H4 (cell line): ENCODE measurements around the gene TSEN15. TPM values are rescaled to one million over a fixed set of nuclear protein-coding genes. Genes with fewer than 3 reads are reported as not detected.
"Not testable (repeated sequence)": the region's sequence is repeated elsewhere in the genome, so short reads cannot be mapped to it uniquely, and the experiment has no call there.

Source experiments
- DNase-seq: peaks from one replicate; pipeline ENCODE4 v3.0.0-alpha.2; 2015; ENCODE audit warnings: low spot score
- total RNA-seq: library from RNA; depleted of rRNA; stranded (reverse); fragments of >200 nt; shearing (Covaris generic); gene quantifications from 2 replicates; pipeline ENCODE4 v1.2.3, GENCODE V29; 2014

Gene TSEN15
- total RNA-seq, 1 experiment from 2014 or later, result 80.7 TPM

- DNase-seq, result no peak
These were observed 20.0 kb upstream of the TSEN15 start for GRCh38 chr1:184031409-184032107.

- DNase-seq, result no peak
These were observed 19.1 kb upstream of the TSEN15 start for GRCh38 chr1:184032306-184032929.

GRCh38 chr1:184032930-184033418, 18.6 kb upstream of the TSEN15 start:
- no peak for DNase-seq

- no peak for DNase-seq
These were observed 17.8 kb upstream of the TSEN15 start for GRCh38 chr1:184033711-184034167.

GRCh38 chr1:184034761-184035379, 16.7 kb upstream of the TSEN15 start:
- no peak for DNase-seq

GRCh38 chr1:184035719-184036516, 15.6 kb upstream of the TSEN15 start:
- no peak for DNase-seq

GRCh38 chr1:184036517-184036949, 15.0 kb upstream of the TSEN15 start:
- no peak for DNase-seq

GRCh38 chr1:184037849-184038591, 13.5 kb upstream of the TSEN15 start:
- DNase-seq, result no peak

- no peak for DNase-seq
These were observed 12.4 kb upstream of the TSEN15 start for GRCh38 chr1:184039126-184039525.

- no peak for DNase-seq
These were observed 9.8 kb upstream of the TSEN15 start for GRCh38 chr1:184041731-184042130.

- DNase-seq, result not testable (repeated sequence)
These were observed 8.2 kb upstream of the TSEN15 start for GRCh38 chr1:184043315-184043714.

GRCh38 chr1:184044603-184045376, 6.7 kb upstream of the TSEN15 start:
- no peak for DNase-seq

GRCh38 chr1:184047541-184047940, 4.0 kb upstream of the TSEN15 start:
- DNase-seq, result not testable (repeated sequence)

GRCh38 chr1:184048561-184049240, 2.8 kb upstream of the TSEN15 start:
- DNase-seq, result no peak

GRCh38 chr1:184049291-184049690, 2.2 kb upstream of the TSEN15 start:
- DNase-seq, result no peak

GRCh38 chr1:184049836-184050468, 1.6 kb upstream of the TSEN15 start:
- no peak for DNase-seq

GRCh38 chr1:184050636-184051035, 894 bp upstream of the TSEN15 start:
- DNase-seq, result no peak

- no peak for DNase-seq
These were observed 419 bp upstream of the TSEN15 start for GRCh38 chr1:184051138-184051484.

GRCh38 chr1:184052194-184052559, 647 bp downstream of the TSEN15 start:
- no peak for DNase-seq

- no peak for DNase-seq
These were observed 1.2 kb downstream of the TSEN15 start for GRCh38 chr1:184052750-184053149.
